ENCODE results near the gene AAMP.

AAMP gene

GRCh38 chr2:218218268-218219185, 51.4 kb downstream of the AAMP start:
- no peak for DNase-seq

- DNase-seq: peak; percentile 53
Measured at GRCh38 chr2:218217360-218218267, 52.3 kb downstream of the AAMP start.

- peak; percentile 97 for DNase-seq
Measured at GRCh38 chr2:218216674-218217359, 53.1 kb downstream of the AAMP start, which contains the start of gene ARPC2. Gene ARPC2 (plus strand): TSS chr2:218217189. CDS start chr2:218217471, 282 bp downstream.

DNA sequence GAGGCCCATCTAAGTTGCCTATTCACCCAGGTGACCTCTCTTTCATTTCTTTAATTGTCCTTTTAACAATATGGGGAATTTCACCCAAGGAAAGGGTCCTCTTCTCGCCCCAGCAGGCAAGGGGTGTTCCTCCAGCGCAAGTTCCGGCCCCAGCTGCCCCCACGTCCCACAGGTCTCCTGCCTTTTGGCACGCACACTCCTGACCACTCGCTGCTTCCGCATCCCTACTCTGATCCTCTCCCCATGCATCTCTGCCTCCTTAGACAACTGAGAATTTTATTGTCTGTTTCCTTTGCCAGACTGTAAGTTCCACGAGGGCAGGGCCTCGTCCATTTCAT, 53.6 kb downstream of the AAMP start:
- peak; percentile 37 for DNase-seq

Measured in right hindlimb (tissue), 1 donor.